Endothelial cell of hepatic sinusoid (primary cell): ENCODE data around the gene FMN2.

ENCODE experiments used
- in situ Hi-C: cut with HindIII; loops from 2 replicates; pipeline ENCODE4 v1.10.0; 2017; ENCODE audit warnings: low sequenced_read_pairs

The FMN2 gene

DNA sequence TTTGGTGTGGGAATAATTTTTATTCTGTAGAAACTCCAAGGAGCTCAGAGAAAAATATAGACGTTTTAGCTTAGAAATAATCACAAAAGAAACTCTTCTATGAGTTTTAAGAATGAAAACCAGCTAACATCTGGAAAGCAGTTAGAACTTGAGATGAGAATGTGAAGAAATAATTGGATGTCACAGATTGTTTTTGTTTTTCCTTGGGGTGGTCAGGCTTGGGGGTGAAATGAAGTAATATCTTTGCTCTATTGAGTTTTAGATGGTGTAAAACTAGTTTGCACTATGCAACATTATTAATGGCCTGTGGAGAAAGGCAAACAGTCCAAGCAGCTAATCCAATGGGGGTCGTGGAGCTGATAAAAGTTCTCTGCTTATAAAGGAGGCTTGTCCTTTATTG, 101.2 kb downstream of the FMN2 start:
- in situ Hi-C loops = no loop called here

DNA sequence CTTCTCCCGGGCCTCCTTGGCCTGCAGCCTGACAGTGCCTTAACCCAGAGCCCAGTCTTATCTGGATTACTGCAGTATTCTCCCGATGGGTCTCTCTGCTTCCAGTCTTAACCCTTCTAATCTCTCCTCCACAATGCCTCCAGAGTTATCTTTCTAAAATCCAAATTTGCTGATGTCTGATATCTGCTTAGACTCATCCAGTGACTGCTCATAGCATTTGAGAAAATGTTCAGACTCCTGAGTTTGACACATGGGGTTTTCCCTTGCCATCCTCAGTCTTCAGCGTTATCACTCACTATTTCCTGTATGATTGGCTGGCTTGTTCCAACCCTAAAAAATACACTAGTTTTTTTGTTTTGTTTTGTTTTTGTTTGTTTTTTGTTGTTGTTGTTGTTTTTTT, 102.0 kb downstream of the FMN2 start:
- in situ Hi-C loops = no loop called here

DNA sequence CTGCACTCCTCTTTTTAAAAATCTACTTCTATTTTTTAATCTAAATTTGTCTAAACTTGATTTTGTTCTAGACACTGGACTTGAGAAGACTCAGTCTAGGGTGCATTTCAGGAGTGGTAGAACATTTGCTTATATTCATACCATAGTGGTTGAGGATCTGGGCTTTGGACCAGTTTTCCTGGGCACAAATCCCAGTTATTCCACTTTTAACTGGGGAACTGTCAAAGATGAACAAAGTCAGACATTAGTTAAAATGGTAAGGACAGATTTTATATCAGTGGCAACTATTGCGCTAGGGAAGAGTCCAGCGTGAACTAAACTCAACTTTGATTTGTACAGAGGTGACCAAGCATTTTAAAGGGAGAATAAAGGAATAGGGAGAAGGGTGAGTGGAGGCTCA, 102.4 kb downstream of the FMN2 start:
- in situ Hi-C loops = no loop called here

DNA sequence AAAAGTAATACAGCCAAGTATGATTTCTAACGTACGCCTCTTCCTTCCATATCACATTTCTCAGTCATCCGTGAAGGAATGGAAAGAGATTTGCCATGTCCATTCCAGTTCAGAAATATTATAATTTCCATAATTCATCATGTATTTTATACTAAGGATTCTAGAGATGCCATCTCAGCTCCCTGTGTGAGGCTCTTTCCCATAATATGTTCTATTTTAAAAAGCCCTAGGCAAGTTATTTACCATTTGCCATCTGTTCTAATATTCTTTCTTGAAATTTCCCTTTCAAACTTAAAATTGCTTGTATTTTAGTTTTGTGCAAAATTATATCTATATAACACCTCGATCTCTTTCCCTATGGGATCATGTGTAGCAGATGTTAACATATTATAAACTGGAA, 106.7 kb downstream of the FMN2 start:
- in situ Hi-C loops = no loop called here

DNA sequence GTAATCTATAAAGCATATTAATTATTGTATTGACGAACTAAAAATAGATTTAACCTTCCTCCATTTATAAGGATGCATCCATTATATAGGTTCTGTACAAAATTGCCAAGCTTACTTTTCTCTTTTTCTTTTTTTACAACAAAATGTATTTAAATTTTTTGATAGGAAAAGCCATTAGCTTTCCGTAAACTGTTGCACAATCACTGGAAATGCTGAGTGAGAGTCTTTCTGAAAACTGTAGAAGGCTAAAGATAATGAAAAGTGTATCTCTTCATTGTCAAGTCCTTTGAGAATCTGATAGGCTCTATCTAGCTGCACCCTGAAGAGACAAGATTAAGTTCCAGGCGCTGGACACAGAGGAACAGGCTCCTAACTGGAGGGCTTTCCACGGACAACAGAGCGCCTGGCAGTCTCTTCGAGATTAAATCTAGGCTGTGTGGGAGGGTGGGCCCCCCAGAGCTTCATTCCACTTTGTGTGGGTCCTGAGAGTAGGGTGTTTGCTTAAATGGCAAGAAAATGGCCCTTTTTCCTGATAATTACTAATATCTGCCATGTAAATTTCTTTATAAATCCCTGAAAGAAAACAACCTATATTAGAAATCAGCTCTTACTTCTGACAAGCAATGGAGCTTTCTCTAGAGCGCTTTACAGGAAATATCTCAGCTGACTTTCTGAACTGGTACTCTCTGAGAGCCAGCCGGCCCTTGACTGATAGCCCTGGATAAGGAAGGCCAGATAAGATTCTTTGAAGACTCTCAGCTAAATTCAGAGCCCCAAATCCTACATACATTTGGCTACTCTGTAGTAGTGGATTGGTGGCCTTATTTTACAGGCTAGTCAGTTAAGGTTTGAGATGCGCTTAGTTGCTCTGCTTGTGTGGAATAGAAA, 108.3 kb downstream of the FMN2 start:
- in situ Hi-C loops = no loop called here

DNA sequence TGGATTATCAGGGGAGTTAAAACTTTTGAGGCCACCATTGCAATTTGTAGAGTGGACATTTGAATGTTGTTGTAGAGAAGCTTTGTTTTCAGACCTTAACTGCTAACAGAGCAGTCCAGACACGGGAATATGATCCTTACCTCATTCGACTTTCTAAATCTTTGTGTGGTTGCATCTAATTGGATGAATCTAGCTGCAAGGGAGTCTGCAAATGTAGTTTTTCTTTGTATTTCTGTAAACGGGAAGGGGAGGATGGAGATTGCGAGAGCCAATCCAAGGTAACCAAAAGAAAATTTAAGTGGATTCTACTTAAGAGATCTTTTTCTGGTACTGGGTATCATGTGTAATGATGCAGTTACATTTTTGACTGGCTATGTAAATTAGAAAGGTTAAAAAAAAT, 110.2 kb downstream of the FMN2 start:
- in situ Hi-C loops = no loop called here

DNA sequence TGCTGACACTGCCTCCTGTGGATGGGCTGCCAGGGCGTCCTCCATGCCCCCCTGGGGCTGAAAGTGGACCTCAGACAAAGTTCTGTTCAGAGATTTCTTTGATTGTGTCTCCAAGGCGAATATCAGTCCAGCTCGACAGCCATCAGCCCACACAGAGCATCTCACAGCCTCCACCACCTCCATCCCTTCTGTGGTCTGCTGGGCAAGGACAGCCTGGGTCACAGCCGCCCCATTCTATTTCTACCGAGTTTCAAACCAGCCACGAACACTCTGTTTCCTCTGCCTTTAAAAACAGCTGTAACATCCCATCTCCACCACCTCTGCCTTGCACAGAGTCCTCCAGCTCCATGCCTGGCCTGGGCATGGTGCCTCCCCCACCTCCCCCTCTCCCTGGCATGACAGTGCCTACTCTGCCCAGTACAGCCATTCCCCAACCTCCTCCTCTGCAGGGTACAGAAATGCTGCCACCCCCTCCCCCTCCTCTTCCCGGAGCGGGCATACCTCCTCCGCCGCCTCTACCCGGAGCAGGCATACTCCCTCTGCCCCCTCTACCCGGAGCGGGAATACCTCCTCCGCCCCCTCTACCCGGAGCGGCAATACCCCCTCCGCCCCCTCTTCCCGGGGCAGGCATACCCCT, 115.5 kb downstream of the FMN2 start:
- in situ Hi-C loops = no loop called here

DNA sequence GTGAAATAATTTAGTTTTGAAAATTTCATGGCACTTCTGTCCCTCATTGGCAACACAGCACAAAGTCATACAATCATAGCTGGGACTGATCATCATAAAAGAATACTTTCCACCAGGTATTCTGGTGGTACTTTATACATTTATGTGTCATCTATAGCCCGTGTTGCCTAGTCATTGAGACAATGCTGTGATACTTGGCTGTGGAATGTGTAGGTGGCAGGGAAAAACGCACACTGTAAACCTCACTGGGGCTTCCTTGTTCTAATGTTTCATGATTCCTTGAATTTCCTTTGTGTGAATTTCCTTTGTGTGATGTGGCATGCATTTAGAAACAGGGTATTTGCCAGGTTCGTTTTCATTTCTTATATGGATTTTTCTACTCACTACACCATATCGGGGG, 118.3 kb downstream of the FMN2 start:
- in situ Hi-C loops = no loop called here

DNA sequence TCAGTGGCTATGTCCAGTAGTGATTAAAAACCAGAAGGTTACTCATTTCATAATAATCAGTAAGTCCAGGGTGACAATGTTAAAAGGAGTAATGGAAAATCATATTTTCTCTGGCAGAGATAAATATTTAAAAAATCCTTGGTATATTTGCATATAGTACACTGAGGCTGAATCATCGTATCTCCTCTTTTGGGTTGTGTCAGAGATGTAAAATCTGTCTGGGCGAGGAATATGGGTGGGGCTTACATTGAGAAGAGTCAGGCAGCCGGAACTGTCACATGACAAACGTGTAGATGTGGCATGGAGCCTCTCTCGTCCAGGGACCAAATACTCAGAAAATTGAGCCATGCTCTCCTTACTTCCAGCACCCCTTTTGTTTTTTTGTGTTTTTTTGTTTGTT, 120.9 kb downstream of the FMN2 start:
- in situ Hi-C loops = no loop called here

DNA sequence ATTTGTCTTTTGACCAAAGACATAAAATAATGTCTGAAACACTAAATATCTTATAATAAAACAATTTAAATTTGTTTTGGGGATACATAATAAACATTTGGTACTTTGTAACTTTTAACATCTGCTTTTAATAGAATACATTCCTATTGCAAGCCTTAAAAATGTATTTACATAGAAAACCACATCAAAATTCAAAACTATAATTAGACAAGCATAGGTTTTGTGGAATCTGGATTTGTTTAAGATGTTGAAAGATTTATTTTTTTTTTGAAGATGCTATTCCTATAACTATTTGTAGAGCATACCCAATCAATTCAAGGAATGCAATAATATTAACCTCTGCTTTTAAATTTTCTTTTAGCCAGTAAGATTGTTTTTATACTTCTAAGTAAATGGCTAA, 125.7 kb downstream of the FMN2 start:
- in situ Hi-C loops = loop anchor here (5.0 kb wide), 1 partner anchor 45 kb away; no protein-coding TSS in a partner anchor

DNA sequence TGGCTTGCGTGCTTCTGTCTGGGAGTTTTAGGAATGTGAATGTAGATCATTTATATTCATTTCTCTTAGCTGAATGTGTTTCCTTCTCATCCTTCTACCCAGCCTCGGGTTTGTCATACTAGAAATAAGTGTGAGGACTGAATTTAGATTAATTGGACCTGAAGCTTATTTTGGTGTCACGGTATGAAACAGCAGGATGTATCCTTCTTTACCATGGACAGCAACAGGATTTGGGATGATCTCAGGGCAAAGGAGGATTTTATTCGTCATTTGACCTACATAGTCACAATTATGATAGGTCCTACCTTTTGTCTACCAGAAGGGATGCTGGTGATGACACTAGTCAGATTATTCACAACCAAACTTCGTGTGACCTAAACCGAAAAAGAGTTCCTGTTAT, 127.4 kb downstream of the FMN2 start:
- in situ Hi-C loops = loop anchor here (5.0 kb wide), 1 partner anchor 43 kb away; no protein-coding TSS in a partner anchor

DNA sequence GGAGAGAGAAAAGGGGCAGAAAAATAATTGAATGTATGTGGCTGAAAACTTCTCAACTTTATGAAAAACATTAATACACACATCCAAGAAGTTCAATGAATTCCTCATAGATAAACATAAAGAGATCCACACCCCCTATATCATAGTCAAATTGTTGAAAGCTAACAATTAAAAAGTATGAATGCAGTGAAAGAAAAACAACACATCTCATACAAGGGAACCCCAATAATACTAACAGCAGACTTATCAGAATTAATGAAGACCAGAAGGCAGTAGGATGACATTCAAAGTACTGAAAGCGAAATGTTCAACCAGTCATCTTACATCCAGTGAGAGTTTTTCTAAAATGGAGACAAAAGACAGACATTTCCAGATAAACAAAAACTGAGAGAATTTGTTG, 134.4 kb downstream of the FMN2 start:
- in situ Hi-C loops = no loop called here

DNA sequence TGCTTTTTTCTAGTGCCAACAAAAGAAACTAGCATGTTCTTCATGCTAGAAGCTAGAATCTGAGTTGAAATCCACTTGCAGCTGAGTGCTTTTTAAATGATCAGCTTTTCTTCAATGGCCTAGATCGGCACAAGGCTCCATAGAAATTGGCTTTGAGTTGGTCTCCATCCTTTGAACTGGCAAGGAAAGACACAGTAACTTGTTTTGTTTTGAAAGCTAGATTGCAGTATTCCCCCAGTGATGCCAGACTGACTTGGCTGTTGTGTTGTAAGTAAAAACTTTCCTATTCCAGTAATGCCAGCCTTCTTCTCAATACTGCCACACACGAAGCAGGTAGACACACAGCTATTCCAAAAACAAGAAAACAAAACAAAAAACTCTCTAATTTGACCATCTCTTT, 139.1 kb downstream of the FMN2 start:
- in situ Hi-C loops = no loop called here

DNA sequence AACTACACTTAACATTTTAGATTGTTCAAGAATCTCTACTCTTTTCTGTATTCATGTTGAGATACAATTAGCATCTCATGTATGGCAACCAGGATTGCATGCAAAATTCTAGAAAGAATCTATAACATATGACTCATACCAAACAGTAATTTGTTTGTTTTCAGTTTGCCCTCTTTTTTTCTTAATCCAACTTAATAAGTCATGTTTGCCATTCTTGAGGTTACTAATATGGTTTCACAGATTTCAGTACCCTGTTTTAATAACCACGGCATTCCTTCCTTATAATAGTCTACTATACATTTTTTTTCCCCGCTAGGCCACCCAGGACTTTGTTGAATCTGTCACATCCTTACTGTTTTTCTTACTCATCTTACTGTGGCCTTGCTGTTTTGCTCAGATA, 140.8 kb downstream of the FMN2 start:
- in situ Hi-C loops = no loop called here

DNA sequence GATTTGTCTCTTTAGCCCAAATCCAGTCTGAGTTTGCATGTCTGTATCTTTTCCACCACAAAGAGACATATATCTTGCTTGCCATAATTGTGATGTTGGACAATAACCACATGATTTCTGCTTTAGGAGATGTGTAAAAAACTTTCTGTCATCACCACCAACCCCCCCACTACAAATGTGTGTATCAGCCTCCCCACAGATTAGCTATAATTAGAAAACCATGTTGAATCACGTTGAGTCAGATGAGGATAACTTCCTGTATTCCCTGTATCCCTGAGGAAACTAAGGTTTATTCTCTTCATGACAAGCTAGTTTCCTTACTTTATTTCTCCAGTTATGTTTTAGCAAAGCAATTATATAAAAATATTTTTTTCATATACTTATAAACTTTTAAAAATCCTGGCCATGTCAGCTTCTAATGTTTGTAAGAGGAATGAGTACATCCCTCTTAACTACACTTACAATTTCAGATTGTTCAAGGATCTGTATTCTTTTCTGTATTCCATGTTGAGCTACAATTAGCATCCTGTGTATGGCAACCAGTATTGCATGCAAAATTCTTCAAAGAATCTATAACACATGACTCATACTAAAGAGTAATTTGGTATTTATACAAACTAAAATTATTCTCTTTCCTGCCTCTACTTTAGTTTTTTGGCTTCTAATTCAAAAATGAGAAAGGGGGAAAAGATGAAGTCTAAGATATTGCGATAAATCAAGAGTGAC, 143.0 kb downstream of the FMN2 start:
- in situ Hi-C loops = no loop called here

DNA sequence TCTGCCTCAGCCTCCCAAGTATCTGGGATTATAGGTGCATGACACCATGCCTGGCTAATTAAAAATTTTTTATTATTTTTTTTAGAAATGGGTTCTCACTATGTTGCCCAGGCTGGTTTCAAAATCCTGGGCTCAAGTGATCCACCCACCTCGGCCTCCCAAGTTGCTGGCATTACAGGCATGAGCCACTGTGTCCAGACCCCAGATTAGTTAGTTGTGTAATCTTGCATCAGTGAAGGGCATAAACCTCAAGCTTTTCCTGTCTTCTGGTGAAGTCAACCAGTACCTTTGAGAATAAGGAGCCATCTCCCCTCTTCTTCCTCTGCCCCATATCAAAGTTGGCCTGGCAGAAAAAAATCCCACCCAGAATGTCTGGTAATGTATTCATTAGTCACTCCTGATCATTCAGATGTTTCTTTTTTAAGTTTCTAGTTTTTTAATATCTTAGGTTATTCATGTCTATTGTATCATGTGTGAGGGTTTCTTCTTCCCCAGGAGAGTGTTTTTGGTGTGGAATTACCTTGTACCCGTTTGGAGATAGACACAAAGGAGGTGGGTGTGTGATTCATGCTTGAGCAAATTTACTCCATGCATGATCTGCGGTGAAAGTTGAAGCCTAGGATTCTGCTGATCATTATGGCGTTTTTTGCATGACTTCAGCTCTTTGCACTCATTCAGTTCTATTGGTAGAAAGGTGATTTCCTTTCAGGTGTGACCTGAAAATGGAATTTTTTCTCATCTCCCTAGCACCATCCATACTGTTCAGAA, 144.0 kb downstream of the FMN2 start:
- in situ Hi-C loops = no loop called here

DNA sequence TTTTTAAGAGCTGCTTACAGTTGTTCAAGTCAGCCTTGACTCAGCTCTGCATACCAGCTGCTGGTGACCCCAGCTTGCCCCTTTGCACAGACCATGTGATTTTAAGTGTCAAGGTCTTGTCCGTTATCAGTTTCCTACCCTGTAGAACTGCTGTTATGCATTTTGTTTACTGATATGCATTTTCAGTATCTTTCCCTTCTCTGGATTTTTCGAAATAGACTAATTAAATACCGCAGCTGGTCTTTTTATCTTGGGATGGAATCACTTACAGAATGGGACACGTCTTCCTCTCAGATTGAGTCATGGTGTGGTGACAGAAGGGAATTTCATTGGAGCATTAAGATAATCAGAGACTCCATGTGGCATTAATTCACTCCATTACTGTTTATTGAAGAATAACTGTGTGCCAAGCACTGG, 145.6 kb downstream of the FMN2 start:
- in situ Hi-C loops = no loop called here

DNA sequence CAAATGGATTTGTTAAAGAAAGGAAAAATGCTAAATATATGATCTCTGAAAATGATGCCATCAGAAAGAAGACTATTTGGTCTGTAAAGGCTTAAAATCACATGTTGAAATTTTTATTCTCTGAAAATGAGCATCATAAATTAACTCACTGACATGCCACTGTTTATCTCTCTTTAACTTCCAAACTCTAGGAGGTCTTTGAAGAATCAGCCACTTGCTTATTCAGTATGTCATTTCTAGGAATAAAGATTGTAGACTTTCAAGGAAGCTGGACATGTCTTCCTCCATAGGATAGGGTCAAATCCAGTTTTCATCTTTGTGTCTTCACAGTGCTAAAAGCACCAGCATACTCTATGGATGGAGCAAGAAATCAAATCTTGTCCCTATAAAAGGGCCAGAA, 147.6 kb downstream of the FMN2 start:
- in situ Hi-C loops = no loop called here

DNA sequence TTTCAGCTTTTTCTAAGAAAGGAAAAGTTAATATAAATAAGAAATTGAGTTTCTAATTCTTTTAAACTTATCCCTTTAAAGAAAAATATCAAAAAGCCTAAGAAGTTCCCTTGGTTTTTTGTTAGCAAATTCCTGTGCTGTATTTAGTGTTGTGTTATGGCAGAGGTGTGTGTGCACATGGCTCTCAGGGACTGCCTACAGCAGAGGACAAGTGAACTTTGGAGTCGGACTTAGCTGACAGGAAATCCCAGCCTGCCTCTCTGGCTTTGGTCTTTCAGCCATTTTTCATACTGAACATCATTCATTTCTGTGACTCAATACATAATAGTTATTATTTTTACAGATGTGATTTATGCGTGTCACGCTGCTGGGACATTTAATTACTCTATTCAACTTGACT, 149.6 kb downstream of the FMN2 start:
- in situ Hi-C loops = no loop called here

DNA sequence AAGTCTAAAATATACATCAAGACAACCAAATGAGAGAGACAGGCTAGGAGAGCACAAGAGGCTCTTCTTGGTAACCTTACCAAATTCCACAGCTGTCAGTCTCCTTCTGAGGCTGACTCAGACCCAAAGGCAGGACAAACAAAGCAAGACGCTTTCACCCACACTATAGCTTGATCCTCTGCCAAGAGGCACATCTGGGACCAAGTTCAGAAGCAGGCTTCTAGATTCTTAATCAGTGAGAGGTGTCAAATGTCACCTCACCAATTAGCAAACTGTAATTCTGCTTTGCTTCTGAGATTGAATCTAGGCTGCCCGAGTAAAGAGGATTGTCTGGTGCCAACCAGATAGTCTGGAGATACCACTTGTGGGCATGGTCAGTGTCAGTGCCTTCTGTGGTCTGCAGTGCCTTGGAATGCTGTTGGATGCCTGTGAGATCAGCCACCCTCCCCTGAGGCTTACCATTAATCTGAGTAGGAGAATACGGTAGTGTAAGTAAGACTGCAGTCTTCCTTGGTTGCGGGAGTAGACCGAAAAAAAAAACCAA, 151.0 kb downstream of the FMN2 start:
- in situ Hi-C loops = no loop called here
